ENCODE results near the gene PRG2.

- TF ChIP-seq CTCF (IDR thresholded peaks at IDR 0.05), result no peak
- no peak for TF ChIP-seq REST (IDR thresholded peaks at IDR 0.05; ENCODE audit: insufficient read depth in 1 of 2, low read depth in 2 of 2, low read length in 1 of 2)
- no peak for TF ChIP-seq POLR2AphosphoS5 (IDR thresholded peaks at IDR 0.05; ENCODE audit: low read depth, low read length)
- TF ChIP-seq SIN3A (IDR thresholded peaks at IDR 0.05; ENCODE audit: borderline replicate concordance, insufficient read depth, low read depth, low read length), result no peak
Measured at GRCh38 chr11:57426439-57426928, 36.0 kb upstream of the PRG2 start.

Data from Panc1 (cell line).